B cell (primary cell): ENCODE results near the gene CGB1. TPM values are rescaled to one million over a fixed set of nuclear protein-coding genes. Genes with fewer than 3 reads are reported as not detected.

Experiments
- ATAC-seq: fragments of 200-7000 bp; cut with Tn5 transposase; one replicate; pipeline ENCODE4 v1.10.0; 2021; ENCODE audit warnings: low read depth, mild to moderate bottlenecking, moderate number of reproducible peaks, moderate library complexity
- CTCF ChIA-PET: fragments of 350-600 bp; sonication (Branson Sonifier 250); formaldehyde crosslinking; loops from one replicate; lab custom pipeline; 2021; ENCODE audit warnings: antibody characterized with exemption, inconsistent platforms; lab: Charles Lee
- POLR2A ChIA-PET: fragments of 350-600 bp; sonication (Branson Sonifier 250); formaldehyde crosslinking; loops from one replicate; lab custom pipeline; 2021; ENCODE audit warnings: antibody characterized with exemption; lab: Charles Lee
- DNase-seq: peaks from one replicate; pipeline ENCODE4 v3.0.0; 2013
- H2AFZ ChIP-seq: 2 replicates; pipeline ENCODE4 v1.6.1; 2012; ENCODE audit warnings: mild to moderate bottlenecking, low read depth, low read length; ENCODE audit not compliant: insufficient read depth, poor library complexity, severe bottlenecking
- H3K27ac ChIP-seq, 2 donors: 1 replicate in 1 of 2; 2 replicates in 1 of 2; pipeline ENCODE4 v1.5.1; 2012 to 2013; ENCODE audit warnings: low read length in 2 of 2, mild to moderate bottlenecking in 2 of 2, moderate library complexity in 1 of 2
- H3K27me3 ChIP-seq, 4 experiments: fragments of 200-600 bp in 1 of 4; sonication (generic) in 1 of 4; replicated peaks in 1 of 4; 1 replicate in 2 of 4; 2 replicates in 2 of 4; pipeline versions ENCODE4 v1.6.1 to v1.7.0; 2013 to 2016; ENCODE audit warnings: low read length in 3 of 4, mild to moderate bottlenecking in 2 of 4, mixed read lengths in 1 of 4, moderate library complexity in 1 of 4; ENCODE audit not compliant: insufficient read depth in 4 of 4, control insufficient read depth in 3 of 4; ENCODE audit errors: control extremely low read depth in 1 of 4
- H3K36me3 ChIP-seq, 2 experiments: replicated peaks in 1 of 2; 1 replicate in 1 of 2; 2 replicates in 1 of 2; pipeline versions ENCODE4 v1.6.1 to v1.7.1; 2013; ENCODE audit warnings: low read length in 1 of 2; ENCODE audit not compliant: insufficient read depth in 2 of 2, control insufficient read depth in 1 of 2; ENCODE audit errors: control extremely low read depth in 1 of 2, extremely low read depth in 1 of 2
- H3K4me1 ChIP-seq, 2 donors: fragments of 200-600 bp in 1 of 2; sonication (generic) in 1 of 2; 1 replicate in 1 of 2; 2 replicates in 1 of 2; pipeline versions ENCODE4 v1.5.1 to v1.6.1; 2013 to 2017; ENCODE audit warnings: low read length in 2 of 2; ENCODE audit not compliant: control insufficient read depth in 2 of 2, insufficient read depth in 2 of 2
- H3K4me2 ChIP-seq: replicated peaks from 2 replicates; pipeline ENCODE3; 2012; ENCODE audit warnings: mild to moderate bottlenecking, low read depth, low read length; ENCODE audit not compliant: poor library complexity, severe bottlenecking
- H3K4me3 ChIP-seq, 5 experiments: fragments of 200-600 bp in 1 of 5; sonication (generic) in 1 of 5; 1 replicate in 3 of 5; 2 replicates in 2 of 5; pipeline versions ENCODE4 v1.5.1 to v1.7.0; 2011 to 2016; ENCODE audit warnings: low read length in 4 of 5, mild to moderate bottlenecking in 4 of 5, low read depth in 2 of 5, control low read depth in 1 of 5, moderate library complexity in 1 of 5; ENCODE audit not compliant: insufficient read depth in 1 of 5; ENCODE audit errors: control extremely low read depth in 1 of 5, extremely low read depth in 1 of 5
- H3K79me2 ChIP-seq: fragments of 200-600 bp; sonication (generic); one replicate; pipeline ENCODE4 v1.6.0; 2016; ENCODE audit warnings: low read length; ENCODE audit not compliant: control insufficient read depth, insufficient read depth
- H3K9ac ChIP-seq: fragments of 200-600 bp; sonication (generic); 2 replicates; pipeline ENCODE4 v1.6.1; 2017; ENCODE audit warnings: mild to moderate bottlenecking, low read length, moderate library complexity
- H3K9me3 ChIP-seq, 3 donors: one replicate each; pipeline versions ENCODE4 v1.6.1 to v1.7.1; 2013; ENCODE audit warnings: low read length in 2 of 3; ENCODE audit not compliant: control insufficient read depth in 2 of 3, insufficient read depth in 1 of 3; ENCODE audit errors: control extremely low read depth in 1 of 3
- H4K20me1 ChIP-seq: 2 replicates; pipeline ENCODE4 v1.6.0; 2012; ENCODE audit warnings: mild to moderate bottlenecking, low read length; ENCODE audit not compliant: insufficient read depth, control insufficient read depth, poor library complexity, severe bottlenecking
- H3K27ac Mint-ChIP-seq: one replicate; pipeline ENCODE4 v1.8.0; 2021; ENCODE audit warnings: mixed read lengths
- H3K27me3 Mint-ChIP-seq: one replicate; pipeline ENCODE4 v1.8.0; 2021; ENCODE audit warnings: mixed read lengths
- H3K4me1 Mint-ChIP-seq: one replicate; pipeline ENCODE4 v1.8.0; 2021; ENCODE audit warnings: mixed read lengths
- H3K4me3 Mint-ChIP-seq: one replicate; pipeline ENCODE4 v1.8.0; 2021; ENCODE audit warnings: mixed read lengths
- H3K9me3 Mint-ChIP-seq: one replicate; pipeline ENCODE4 v1.8.0; 2022; ENCODE audit warnings: mixed read lengths; ENCODE audit not compliant: insufficient read depth
- CTCF ChIP-seq: fragments of 200-600 bp; IDR thresholded peaks from one replicate; pipeline ENCODE4 v1.8.0; 2022; ENCODE audit warnings: antibody characterized with exemption, mild to moderate bottlenecking
- EZH2 ChIP-seq: IDR thresholded peaks from 2 replicates; pipeline ENCODE4 v1.6.1; 2012; ENCODE audit warnings: borderline replicate concordance, low read depth, mild to moderate bottlenecking, moderate library complexity, low read length; ENCODE audit not compliant: insufficient read depth, poor library complexity, severe bottlenecking
- WGBS: methylation state at CpG from one replicate; pipeline ENCODE4 v1.1.5; 2013; ENCODE audit warnings: missing lambda C conversion rate; ENCODE audit not compliant: insufficient coverage; 5-methylcytosine and 5-hydroxymethylcytosine counted together
- intact Hi-C: fragments of 100-400 bp; cut with micrococcal nuclease; formaldehyde crosslinking; loops from one replicate; pipeline ENCODE4 v1.10.0; 2022
- polyA plus RNA-seq: library from polyadenylated mRNA; depleted of rRNA; stranded (reverse); fragments of >200 nt; gene quantifications from 2 replicates; pipeline ENCODE4 v1.2.3, GENCODE V29; 2012
- total RNA-seq, 2 donors: library from RNA; stranded (reverse); fragments of 120-200 nt in 1 of 2; gene quantifications; 1 replicate in 1 of 2; 2 replicates in 1 of 2; pipeline versions ENCODE4 v1.2.3 to v1.2.4, GENCODE V29; 2013 to 2022

CGB1 gene
- total and polyA plus RNA-seq, 2 donors (not counting 1 experiment from before 2014, with no cell fraction given) = not detected

GRCh38 chr19:48986211-48986610 is 50.5 kb downstream of the CGB1 start:
- CTCF ChIA-PET = interaction anchor here (0.9 to 2.1 kb wide), 2 partner anchors 16 to 54 kb away, joined by 3 to 12 read pairs; no protein-coding TSS in a partner anchor
- POLR2A ChIA-PET = interaction anchor here (0.7 kb wide), 2 partner anchors 16 to 262 kb away, joined by 4 to 6 read pairs; no protein-coding TSS in a partner anchor
- WGBS = 96% methylated on average over 3 of the region's 3 CpGs

GRCh38 chr19:48985711-48986110 is 51.0 kb downstream of the CGB1 start:
- Histone ChIP-seq H3K4me2 (no peak overlapping the region), H3K27me3 (no peaks in the 10 kb centered on the region), H3K9ac (no peak overlapping the region), H3K9me3 (no peaks in the 10 kb centered on the region), H3K36me3 (peaks cover 2 to 17% of the 10 kb centered on the region in 2 experiments), H2AFZ (no peak overlapping the region), H3K4me1 (no peaks in the 10 kb centered on the region), H3K27ac (no peak overlapping the region), H3K4me3 (no peak overlapping the region), H3K79me2 (peaks cover 7% of the 10 kb centered on the region), H4K20me1 (no peaks in the 10 kb centered on the region)
- Mint-ChIP-seq H3K9me3 (no peaks in the 10 kb centered on the region), H3K27ac (no peak overlapping the region), H3K4me3 (no peak overlapping the region), H3K4me1 (peaks cover 8% of the 10 kb centered on the region), H3K27me3 (no peaks in the 10 kb centered on the region)
- POLR2A ChIA-PET = no interaction called here
- TF ChIP-seq EZH2 (no peak), CTCF (no peak)
- WGBS = 98% methylated on average over 13 of the region's 13 CpGs
- CTCF ChIA-PET = interaction anchor here (1.4 kb wide), 1 partner anchor 8 kb away, joined by 5 read pairs; the partner anchor contains the start of genes GYS1 and RUVBL2
- no peak for DNase-seq
- intact Hi-C loops = no loop called here
- ATAC-seq = no peak

More at GRCh38 chr19:48986211-48986610, 50.5 kb downstream of the CGB1 start:
- Histone ChIP-seq H3K4me2 (no peak overlapping the region), H3K79me2 (peaks cover 12% of the 10 kb centered on the region), H3K36me3 (peaks cover 2 to 20% of the 10 kb centered on the region in 2 experiments), H3K4me3 (no peak overlapping the region), H3K4me1 (peaks cover 0 to under 1% of the 10 kb centered on the region in 2 donors), H3K27ac (no peak overlapping the region), H4K20me1 (peaks cover 4% of the 10 kb centered on the region), H2AFZ (no peak overlapping the region), H3K9ac (no peak overlapping the region), H3K27me3 (no peaks in the 10 kb centered on the region), H3K9me3 (no peaks in the 10 kb centered on the region)
- Mint-ChIP-seq H3K27me3 (no peaks in the 10 kb centered on the region), H3K4me3 (no peak overlapping the region), H3K4me1 (peaks cover 10% of the 10 kb centered on the region), H3K9me3 (no peaks in the 10 kb centered on the region), H3K27ac (no peak overlapping the region)
- ATAC-seq = no peak
- TF ChIP-seq EZH2 (no peak), CTCF (no peak)
- intact Hi-C loops = no loop called here
- DNase-seq = no peak
